ENCODE data around the gene PDE8B.

- TF ChIP-seq ZNF384 (IDR thresholded peaks at IDR 0.05) (no peak), BHLHE40 (IDR thresholded peaks at IDR 0.05; ENCODE audit: borderline replicate concordance) (no peak), SUZ12 (IDR thresholded peaks at IDR 0.05) (no peak), SP1 (IDR thresholded peaks at IDR 0.05) (no peak), LEF1 (IDR thresholded peaks at IDR 0.05; ENCODE audit: borderline replicate concordance) (no peak), FOXK2 (IDR thresholded peaks at IDR 0.05) (no peak), FOXM1 (IDR thresholded peaks at IDR 0.05; ENCODE audit: borderline replicate concordance) (no peak), HDGF (IDR thresholded peaks at IDR 0.05; ENCODE audit: borderline replicate concordance) (no peak), FOXA1 (IDR thresholded peaks at IDR 0.05) (no peak), CTBP1 (IDR thresholded peaks at IDR 0.05; ENCODE audit: borderline replicate concordance) (no peak), TARDBP (IDR thresholded peaks at IDR 0.05) (no peak), PKNOX1 (IDR thresholded peaks at IDR 0.05) (no peak), ELF4 (IDR thresholded peaks at IDR 0.05) (no peak), NFRKB (IDR thresholded peaks at IDR 0.05) (no peak)
Observed at GRCh38 chr5:77221115-77221514, 10.6 kb downstream of the PDE8B start.
